Tibial artery (tissue), 4 donors: ENCODE results near the gene DHRS3.

Source experiments
- DNase-seq, 2 donors: peaks; one replicate each; pipeline ENCODE4 v3.0.0-alpha.2; 2019
- H3K27ac ChIP-seq, 2 donors: fragments of 200-600 bp; sonication (generic) in 1 of 2; 1 replicate in 1 of 2; 2 replicates in 1 of 2; pipeline ENCODE4 v1.5.1; 2018 to 2019; ENCODE audit warnings: mild to moderate bottlenecking in 1 of 2
- H3K27me3 ChIP-seq, 2 donors: fragments of 200-600 bp; sonication (generic) in 1 of 2; one replicate each; pipeline versions ENCODE4 v1.5.1 to v1.6.0; 2016 to 2019
- H3K36me3 ChIP-seq, 3 donors: fragments of 200-600 bp; sonication (generic) in 2 of 3; one replicate each; pipeline ENCODE4 v1.5.1; 2016 to 2019; ENCODE audit warnings: mild to moderate bottlenecking in 2 of 3
- H3K4me1 ChIP-seq, 4 donors: fragments of 200-600 bp; sonication (generic) in 2 of 4; 1 replicate in 3 of 4; 2 replicates in 1 of 4; pipeline ENCODE4 v1.5.1; 2016 to 2019
- H3K4me3 ChIP-seq, 2 donors: fragments of 200-600 bp; sonication (generic) in 1 of 2; 1 replicate in 1 of 2; 2 replicates in 1 of 2; pipeline ENCODE4 v1.5.1; 2018 to 2019; ENCODE audit warnings: mild to moderate bottlenecking in 2 of 2
- H3K9me3 ChIP-seq, 3 donors: fragments of 200-600 bp; sonication (generic) in 1 of 3; one replicate each; pipeline ENCODE4 v1.5.1; 2016 to 2019
- CTCF ChIP-seq, 2 experiments: fragments of 200-600 bp in 1 of 2; fragments of 450-650 bp in 1 of 2; IDR thresholded peaks; one replicate each; pipeline ENCODE4 v1.5.1; 2017 to 2019; ENCODE audit warnings: antibody characterized with exemption in 2 of 2, mild to moderate bottlenecking in 1 of 2, moderate library complexity in 1 of 2
- intact Hi-C: fragments of 100-400 bp; cut with DNase I; formaldehyde crosslinking; loops from one replicate; pipeline ENCODE4 v1.15.0; 2023; ENCODE audit warnings: low total_unique reads

The DHRS3 gene

GRCh38 chr1:12615159-12615864 lies 2.7 kb downstream of the DHRS3 start:
- Histone ChIP-seq H3K9me3 (no peaks in the 10 kb centered on the region), H3K36me3 (peaks cover 0 to 17% (median 10%) of the 10 kb centered on the region in 3 donors), H3K27me3 (no peaks in the 10 kb centered on the region), H3K27ac (peak overlapping the region; percentile 99), H3K4me1 (peaks cover 5 to 58% (median 31%) of the 10 kb centered on the region in 4 donors), H3K4me3 (peak overlapping the region; percentile 85 to 92)
- intact Hi-C loops, result loop anchor here (5.0 to 10.0 kb wide), 3 partner anchors 73 to 213 kb away; no protein-coding TSS in a partner anchor
- no peak for DNase-seq
- TF ChIP-seq CTCF (IDR thresholded peaks at IDR 0.05), result no peak

- Histone ChIP-seq H3K4me1 (peaks cover 4 to 53% (median 27%) of the 10 kb centered on the region in 4 donors), H3K4me3 (peak overlapping the region; percentile 85 to 92), H3K9me3 (no peaks in the 10 kb centered on the region), H3K27me3 (no peaks in the 10 kb centered on the region), H3K27ac (peak overlapping the region; percentile 99), H3K36me3 (peaks cover 0 to 17% (median 15%) of the 10 kb centered on the region in 3 donors)
- TF ChIP-seq CTCF (IDR thresholded peaks at IDR 0.05), result no peak
- intact Hi-C loops, result loop anchor here (5.0 to 10.0 kb wide), 3 partner anchors 72 to 212 kb away; no protein-coding TSS in a partner anchor
- DNase-seq, result no peak
These were observed 3.4 kb downstream of the DHRS3 start for GRCh38 chr1:12614402-12615158.

- Histone ChIP-seq H3K9me3 (no peaks in the 10 kb centered on the region), H3K36me3 (peaks cover 0 to 29% (median 17%) of the 10 kb centered on the region in 3 donors), H3K4me1 (peaks cover 0 to 48% (median 25%) of the 10 kb centered on the region in 4 donors), H3K27ac (peak overlapping the region; percentile 99), H3K27me3 (no peaks in the 10 kb centered on the region), H3K4me3 (no peak overlapping the region)
- no peak for DNase-seq
- intact Hi-C loops, result loop anchor here (10.0 kb wide), 1 partner anchor 158 kb away; no protein-coding TSS in a partner anchor
- TF ChIP-seq CTCF (IDR thresholded peaks at IDR 0.05), result no peak
These were observed 4.8 kb downstream of the DHRS3 start for GRCh38 chr1:12613180-12613579.

GRCh38 chr1:12610941-12611340 lies 7.1 kb downstream of the DHRS3 start:
- H3K4me3 ChIP-seq, result no peak overlapping the region
- no peaks in the 10 kb centered on the region for H3K27me3 ChIP-seq
- no peak for DNase-seq
- intact Hi-C loops, result loop anchor here (10.0 kb wide), 1 partner anchor 156 kb away; no protein-coding TSS in a partner anchor
- no peak for TF ChIP-seq CTCF (IDR thresholded peaks at IDR 0.05)
- peaks cover 0 to 48% (median 25%) of the 10 kb centered on the region in 4 donors for H3K4me1 ChIP-seq
- H3K9me3 ChIP-seq, result no peaks in the 10 kb centered on the region
- H3K27ac ChIP-seq, result no peak overlapping the region
- peaks cover 0 to 40% (median 17%) of the 10 kb centered on the region in 3 donors for H3K36me3 ChIP-seq

GRCh38 chr1:12610305-12610935 lies 7.6 kb downstream of the DHRS3 start:
- Histone ChIP-seq H3K27me3 (no peaks in the 10 kb centered on the region), H3K4me1 (peaks cover 0 to 42% (median 23%) of the 10 kb centered on the region in 4 donors), H3K9me3 (no peaks in the 10 kb centered on the region), H3K4me3 (no peak overlapping the region), H3K27ac (no peak overlapping the region), H3K36me3 (peaks cover 0 to 40% (median 17%) of the 10 kb centered on the region in 3 donors)
- intact Hi-C loops, result loop anchor here (10.0 kb wide), 1 partner anchor 156 kb away; no protein-coding TSS in a partner anchor
- no peak for DNase-seq
- TF ChIP-seq CTCF (IDR thresholded peaks at IDR 0.05), result no peak
